Mesendoderm (in vitro differentiated cells): ENCODE results near the gene HSD11B2.
A peak's percentile ranks its signal among the peaks of the same experiment; 100 is the strongest.
"Not testable (repeated sequence)": the region's sequence is repeated elsewhere in the genome, so short reads cannot be mapped to it uniquely, and the experiment has no call there.

Source experiments
- DNase-seq: peaks from one replicate; pipeline ENCODE4 v3.0.0; 2013
- H2AK5ac ChIP-seq: 2 replicates; pipeline ENCODE4 v1.6.1; 2013; ENCODE audit warnings: low read length, inconsistent platforms
- H2BK120ac ChIP-seq: 2 replicates; pipeline ENCODE4 v1.6.1; 2013; ENCODE audit warnings: low read depth, mild to moderate bottlenecking, low read length, moderate library complexity, mixed read lengths
- H2BK15ac ChIP-seq: replicated peaks from 2 replicates; pipeline ENCODE4 v1.6.1; 2013; ENCODE audit warnings: low read depth, mild to moderate bottlenecking, moderate library complexity
- H2BK5ac ChIP-seq: 2 replicates; pipeline ENCODE4 v1.6.1; 2013; ENCODE audit warnings: low read length, inconsistent platforms
- H3K18ac ChIP-seq: 2 replicates; pipeline ENCODE4 v1.6.1; 2013; ENCODE audit warnings: mild to moderate bottlenecking, low read length, mixed read lengths
- H3K23ac ChIP-seq: one replicate; pipeline ENCODE4 v1.6.1; 2013; ENCODE audit warnings: low read length
- H3K27ac ChIP-seq: 2 replicates; pipeline ENCODE4 v1.5.1; 2013; ENCODE audit warnings: low read depth, mild to moderate bottlenecking, inconsistent platforms, low read length, moderate library complexity
- H3K27me3 ChIP-seq: 2 replicates; pipeline ENCODE4 v1.6.1; 2013; ENCODE audit warnings: low read length, control low read depth, mild to moderate bottlenecking, inconsistent platforms; ENCODE audit not compliant: insufficient read depth, poor library complexity
- H3K36me3 ChIP-seq: 2 replicates; pipeline ENCODE4 v1.6.1; 2013; ENCODE audit warnings: low read length, inconsistent platforms; ENCODE audit not compliant: control insufficient read depth, insufficient read depth
- H3K4ac ChIP-seq: one replicate; pipeline ENCODE4 v1.6.1; 2013; ENCODE audit warnings: low read depth, mild to moderate bottlenecking, low read length, moderate library complexity
- H3K4me1 ChIP-seq: 2 replicates; pipeline ENCODE4 v1.6.1; 2013; ENCODE audit warnings: low read depth, low read length, inconsistent platforms; ENCODE audit not compliant: control insufficient read depth
- H3K4me2 ChIP-seq: 2 replicates; pipeline ENCODE4 v1.6.1; 2013; ENCODE audit warnings: low read length
- H3K4me3 ChIP-seq: 2 replicates; pipeline ENCODE4 v1.5.1; 2013; ENCODE audit warnings: mild to moderate bottlenecking, low read length
- H3K56ac ChIP-seq: one replicate; pipeline ENCODE4 v1.6.1; 2013; ENCODE audit warnings: low read length
- H3K79me1 ChIP-seq: 2 replicates; pipeline ENCODE4 v1.6.1; 2013; ENCODE audit warnings: low read length, inconsistent platforms
- H3K79me2 ChIP-seq: 2 replicates; pipeline ENCODE4 v1.6.1; 2013; ENCODE audit warnings: mild to moderate bottlenecking, low read length; ENCODE audit not compliant: control insufficient read depth, insufficient read depth
- H3K9ac ChIP-seq: 2 replicates; pipeline ENCODE4 v1.6.1; 2013; ENCODE audit warnings: low read length, inconsistent platforms
- H4K5ac ChIP-seq: one replicate; pipeline ENCODE4 v1.6.1; 2013; ENCODE audit warnings: low read length
- H4K8ac ChIP-seq: one replicate; pipeline ENCODE4 v1.6.1; 2013; ENCODE audit warnings: low read depth, mild to moderate bottlenecking, control low read depth, low read length, moderate library complexity
- WGBS: extraction: QIAGEN DNeasy Blood & Tissue Kit; methylation state at CpG from one replicate; pipeline ENCODE4 v1.1.7; 2013; ENCODE audit warnings: low lambda C conversion rate, missing lambda C conversion rate; ENCODE audit not compliant: insufficient coverage; ENCODE audit errors: extremely low coverage; 5-methylcytosine and 5-hydroxymethylcytosine counted together

HSD11B2 gene

DNA sequence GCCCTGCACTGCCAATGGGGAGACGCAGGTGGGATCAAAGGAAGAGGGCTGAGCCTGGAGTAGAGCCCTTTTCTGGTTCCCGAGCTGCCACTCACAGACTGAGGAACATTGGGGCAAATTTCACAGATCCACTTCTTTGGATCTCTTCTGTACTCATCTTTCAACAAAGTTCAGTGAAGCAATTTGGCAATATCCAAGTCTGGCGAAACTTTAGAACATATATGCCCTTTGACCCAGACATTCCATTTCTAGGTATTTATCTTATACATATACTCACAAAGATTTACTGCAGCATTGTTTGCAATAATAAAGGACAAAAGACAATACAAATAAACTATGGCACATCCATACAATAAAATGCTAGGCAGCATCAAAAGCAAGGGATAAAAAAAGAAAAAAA, 19.6 kb upstream of the HSD11B2 start:
- no peak overlapping the region for H2AK5ac ChIP-seq
- H3K36me3 ChIP-seq = no peaks in the 10 kb centered on the region
- H2BK15ac ChIP-seq = no peak overlapping the region
- no peak overlapping the region for H4K8ac ChIP-seq
- no peak overlapping the region for H3K4ac ChIP-seq
- peaks cover 4% of the 10 kb centered on the region for H3K4me1 ChIP-seq
- no peaks in the 10 kb centered on the region for H3K79me2 ChIP-seq
- no peak overlapping the region for H3K56ac ChIP-seq
- no peak overlapping the region for H2BK120ac ChIP-seq
- no peak overlapping the region for H4K5ac ChIP-seq
- no peak overlapping the region for H3K9ac ChIP-seq
- H2BK5ac ChIP-seq = no peak overlapping the region
- no peak overlapping the region for H3K18ac ChIP-seq
- no peak overlapping the region for H3K27ac ChIP-seq
- no peaks in the 10 kb centered on the region for H3K79me1 ChIP-seq
- no peak overlapping the region for H3K23ac ChIP-seq
- H3K27me3 ChIP-seq = no peaks in the 10 kb centered on the region
- WGBS = no CpG with 5 or more reads among the region's 3 CpGs
- no peak for DNase-seq
- no peak overlapping the region for H3K4me3 ChIP-seq
- H3K4me2 ChIP-seq = no peak overlapping the region

DNA sequence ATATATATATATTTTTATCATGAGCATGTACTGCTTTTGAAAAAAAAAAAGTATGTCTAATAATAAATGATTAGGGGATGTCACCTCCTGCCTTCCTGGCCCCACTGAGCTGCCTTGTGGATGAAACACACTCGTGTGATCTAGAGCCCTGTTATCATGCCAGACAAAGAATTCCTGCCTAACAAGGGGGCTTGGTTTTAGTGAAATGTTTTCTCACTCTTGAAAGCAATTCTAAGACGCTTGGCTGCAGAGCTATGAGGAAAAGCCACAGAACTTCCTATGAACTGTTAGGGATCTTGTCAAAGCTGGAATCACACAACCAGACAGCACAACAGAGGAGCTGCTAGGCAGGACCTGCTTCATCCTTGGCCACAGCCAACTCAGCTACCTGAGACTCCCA, 18.6 kb upstream of the HSD11B2 start:
- H3K79me2 ChIP-seq = no peaks in the 10 kb centered on the region
- H3K27me3 ChIP-seq = no peaks in the 10 kb centered on the region
- H3K4me2 ChIP-seq = no peak overlapping the region

DNA sequence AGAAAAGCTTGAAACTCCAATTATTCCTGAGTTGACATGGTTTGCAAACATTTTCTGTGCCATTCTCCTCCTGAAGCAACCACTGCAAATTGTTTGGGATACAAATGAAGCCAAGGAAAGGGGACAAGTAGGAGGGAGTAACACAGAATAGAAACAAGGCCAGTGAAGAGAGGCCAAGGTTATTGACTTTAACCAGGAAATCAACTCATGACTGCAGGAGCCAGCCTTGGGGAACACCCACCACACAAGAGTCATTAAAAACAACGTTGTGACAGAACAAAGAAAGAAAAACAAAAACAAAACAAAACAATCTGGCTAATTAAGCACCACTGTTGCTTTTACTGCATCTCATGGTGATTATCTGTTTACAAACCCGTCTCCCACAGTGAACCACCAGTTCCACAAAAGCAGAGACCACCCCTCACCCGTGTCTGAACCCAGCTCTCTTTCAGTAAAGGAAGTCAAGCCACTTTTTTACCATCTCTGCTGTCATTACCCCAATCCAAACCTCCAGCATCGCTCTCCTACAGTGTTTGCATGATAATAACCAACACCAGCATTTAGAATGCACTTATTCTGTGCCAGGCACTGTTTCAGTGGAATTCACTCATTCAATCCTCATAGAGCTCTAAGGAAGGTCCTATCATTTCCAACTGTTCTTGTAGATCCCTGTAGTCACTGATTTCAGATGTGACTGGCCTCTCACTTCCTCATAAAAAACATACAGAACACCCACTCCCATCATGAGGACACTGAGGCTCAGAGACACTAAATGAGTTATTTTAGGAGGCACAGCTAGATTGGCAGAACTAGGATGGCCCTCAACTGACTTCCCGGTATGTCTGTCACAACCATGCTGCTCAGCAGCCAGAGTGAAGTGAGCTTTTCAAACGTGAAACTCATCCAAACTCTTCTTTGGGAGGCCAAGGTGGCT, 16.7 kb upstream of the HSD11B2 start:
- Histone ChIP-seq H2BK15ac (no peak overlapping the region), H3K4me2 (no peak overlapping the region), H3K27me3 (no peaks in the 10 kb centered on the region), H4K8ac (no peak overlapping the region), H3K27ac (no peak overlapping the region), H3K9ac (no peak overlapping the region), H3K18ac (no peak overlapping the region), H3K79me1 (no peaks in the 10 kb centered on the region), H2AK5ac (no peak overlapping the region), H3K4me3 (no peak overlapping the region), H3K56ac (no peak overlapping the region), H2BK5ac (no peak overlapping the region), H3K36me3 (no peaks in the 10 kb centered on the region), H3K79me2 (no peaks in the 10 kb centered on the region), H2BK120ac (no peak overlapping the region), H3K23ac (no peak overlapping the region), H3K4me1 (no peaks in the 10 kb centered on the region), H4K5ac (no peak overlapping the region), H3K4ac (no peak overlapping the region)
- DNase-seq = no peak
- no CpG with 5 or more reads among the region's 6 CpGs for WGBS

More for the DNA sequence above, 18.6 kb upstream of the HSD11B2 start:
- no peaks in the 10 kb centered on the region for H3K79me1 ChIP-seq
- H2AK5ac ChIP-seq = no peak overlapping the region
- H2BK5ac ChIP-seq = no peak overlapping the region
- no peak overlapping the region for H3K56ac ChIP-seq
- no peak overlapping the region for H4K5ac ChIP-seq
- no peak overlapping the region for H3K4ac ChIP-seq
- H3K4me3 ChIP-seq = no peak overlapping the region
- no peak overlapping the region for H3K23ac ChIP-seq
- H3K9ac ChIP-seq = no peak overlapping the region
- H3K27ac ChIP-seq = no peak overlapping the region
- no peak overlapping the region for H2BK15ac ChIP-seq
- no CpG with 5 or more reads among the region's 2 CpGs for WGBS
- H3K4me1 ChIP-seq = no peaks in the 10 kb centered on the region
- H2BK120ac ChIP-seq = no peak overlapping the region
- H4K8ac ChIP-seq = no peak overlapping the region
- H3K36me3 ChIP-seq = no peaks in the 10 kb centered on the region
- no peak overlapping the region for H3K18ac ChIP-seq
- no peak for DNase-seq

DNA sequence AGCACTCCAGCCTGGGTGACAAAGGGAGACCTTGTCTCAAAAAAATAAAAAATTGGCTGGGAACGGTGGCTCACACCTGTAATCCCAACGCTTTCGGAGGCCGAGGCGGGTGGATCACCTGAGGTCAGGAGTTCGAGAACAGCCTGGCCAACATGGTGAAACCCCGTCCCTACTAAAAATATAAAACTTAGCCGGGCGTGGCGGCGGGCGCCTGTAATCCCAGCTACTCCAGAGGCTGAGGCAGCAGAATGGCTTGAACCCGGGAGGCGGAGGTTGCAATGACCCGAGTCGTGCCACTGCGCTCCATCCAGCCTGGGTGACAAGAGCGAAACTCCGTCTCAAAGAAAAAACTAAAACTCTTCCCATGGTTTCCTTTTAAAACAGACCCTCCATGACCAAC, 15.5 kb upstream of the HSD11B2 start:
- H3K79me1 ChIP-seq, H3K79me2 ChIP-seq, H2AK5ac ChIP-seq, H3K4ac ChIP-seq, H2BK5ac ChIP-seq, H3K23ac ChIP-seq, H3K18ac ChIP-seq, H3K27ac ChIP-seq, H2BK120ac ChIP-seq, H3K36me3 ChIP-seq, H4K8ac ChIP-seq, H3K4me3 ChIP-seq, H4K5ac ChIP-seq, DNase-seq, H2BK15ac ChIP-seq, H3K4me1 ChIP-seq, H3K27me3 ChIP-seq: not testable (repeated sequence)
- peak overlapping the region; percentile 80 for H3K9ac ChIP-seq
- H3K56ac ChIP-seq = peak overlapping the region; percentile 73
- no CpG with 5 or more reads among the region's 19 CpGs for WGBS
- peak overlapping the region; percentile 2 for H3K4me2 ChIP-seq

DNA sequence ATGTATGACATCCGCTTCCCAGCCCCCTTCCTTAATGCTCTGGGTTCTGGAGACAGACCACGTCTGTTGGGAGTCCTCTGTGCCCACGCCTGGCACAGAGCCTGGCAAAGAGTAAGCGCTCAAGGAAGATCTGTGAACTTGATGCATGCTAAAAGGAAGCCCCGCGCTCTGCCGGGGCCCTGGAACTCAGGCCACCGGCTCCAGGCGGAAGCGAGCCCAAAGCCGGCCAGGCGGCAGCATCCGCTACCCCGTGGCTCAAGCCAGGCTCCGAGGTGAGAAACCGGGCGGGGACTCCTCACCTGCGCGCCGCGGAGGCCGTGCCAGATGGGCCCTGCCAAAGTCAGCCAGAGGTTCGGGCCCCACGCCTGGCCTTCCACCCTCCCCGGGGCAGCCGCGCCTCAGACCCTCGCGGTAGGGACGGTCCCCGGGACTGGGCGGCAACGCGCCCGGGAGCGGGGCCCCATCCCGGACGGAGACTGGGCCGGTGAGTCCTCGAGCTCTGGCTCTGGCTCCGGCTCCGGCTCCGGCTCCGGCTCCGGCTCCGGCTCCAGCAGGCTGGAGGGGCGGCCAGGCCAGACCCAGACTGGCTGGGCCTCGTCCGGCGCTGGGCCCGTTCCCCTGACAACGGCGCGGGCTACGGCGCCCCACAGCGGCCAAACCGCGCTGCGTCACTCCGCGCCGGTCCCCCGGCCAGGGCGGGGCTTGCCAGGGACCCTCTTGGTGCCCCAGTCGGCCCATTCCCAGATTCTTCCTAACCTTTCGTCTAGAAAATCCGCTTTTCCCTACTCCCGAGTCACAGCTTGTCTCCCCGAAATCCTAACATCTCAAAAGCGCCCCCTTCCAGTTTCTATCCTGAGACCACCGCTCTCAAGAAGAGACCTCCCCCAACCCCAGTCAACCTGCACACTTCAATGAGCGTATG, 14.8 kb upstream of the HSD11B2 start, which contains the start of gene ZDHHC1:
Gene ZDHHC1 (minus strand): TSS at position 606 of the 922 bp plus-strand sequence. CDS start 8,702 bp downstream, outside the sequence.
- H3K56ac ChIP-seq = peak within 1 kb of the TSS; percentile 73
- peak within 1 kb of the TSS; percentile 0 for H3K4me3 ChIP-seq
- H3K79me1 ChIP-seq = no peaks in the 10 kb centered on the region
- no peaks in the 10 kb centered on the region for H3K27me3 ChIP-seq
- H4K8ac ChIP-seq = peak within 1 kb of the TSS; percentile 7
- H3K18ac ChIP-seq = peak within 1 kb of the TSS; percentile 81
- H2BK120ac ChIP-seq = no peak within 1 kb of the TSS
- no peaks in the 10 kb centered on the region for H3K4me1 ChIP-seq
- no peak within 1 kb of the TSS for H2BK15ac ChIP-seq
- no peak within 1 kb of the TSS for H3K27ac ChIP-seq
- no peak within 1 kb of the TSS for H3K23ac ChIP-seq
- H2BK5ac ChIP-seq = no peak within 1 kb of the TSS
- DNase-seq = peak; percentile 83
- no peak within 1 kb of the TSS for H2AK5ac ChIP-seq
- H3K79me2 ChIP-seq = no peaks in the 10 kb centered on the region
- no peaks in the 10 kb centered on the region for H3K36me3 ChIP-seq
- H4K5ac ChIP-seq = no peak within 1 kb of the TSS
- WGBS = no CpG with 5 or more reads among the region's 73 CpGs
- peak within 1 kb of the TSS; percentile 80 for H3K9ac ChIP-seq
- H3K4ac ChIP-seq = peak within 1 kb of the TSS; percentile 63
- H3K4me2 ChIP-seq = peak within 1 kb of the TSS; percentile 37
